ENCODE measurements around the gene EGFL7. TPM values are rescaled to one million over a fixed set of nuclear protein-coding genes. Genes with fewer than 3 reads are reported as not detected.
A peak's percentile ranks its signal among the peaks of the same experiment; 100 is the strongest.
"Not testable (repeated sequence)": the region's sequence is repeated elsewhere in the genome, so short reads cannot be mapped to it uniquely, and the experiment has no call there.

Gene EGFL7
- total RNA-seq, 1 donor from 2014 or later: 6.9 TPM

DNA sequence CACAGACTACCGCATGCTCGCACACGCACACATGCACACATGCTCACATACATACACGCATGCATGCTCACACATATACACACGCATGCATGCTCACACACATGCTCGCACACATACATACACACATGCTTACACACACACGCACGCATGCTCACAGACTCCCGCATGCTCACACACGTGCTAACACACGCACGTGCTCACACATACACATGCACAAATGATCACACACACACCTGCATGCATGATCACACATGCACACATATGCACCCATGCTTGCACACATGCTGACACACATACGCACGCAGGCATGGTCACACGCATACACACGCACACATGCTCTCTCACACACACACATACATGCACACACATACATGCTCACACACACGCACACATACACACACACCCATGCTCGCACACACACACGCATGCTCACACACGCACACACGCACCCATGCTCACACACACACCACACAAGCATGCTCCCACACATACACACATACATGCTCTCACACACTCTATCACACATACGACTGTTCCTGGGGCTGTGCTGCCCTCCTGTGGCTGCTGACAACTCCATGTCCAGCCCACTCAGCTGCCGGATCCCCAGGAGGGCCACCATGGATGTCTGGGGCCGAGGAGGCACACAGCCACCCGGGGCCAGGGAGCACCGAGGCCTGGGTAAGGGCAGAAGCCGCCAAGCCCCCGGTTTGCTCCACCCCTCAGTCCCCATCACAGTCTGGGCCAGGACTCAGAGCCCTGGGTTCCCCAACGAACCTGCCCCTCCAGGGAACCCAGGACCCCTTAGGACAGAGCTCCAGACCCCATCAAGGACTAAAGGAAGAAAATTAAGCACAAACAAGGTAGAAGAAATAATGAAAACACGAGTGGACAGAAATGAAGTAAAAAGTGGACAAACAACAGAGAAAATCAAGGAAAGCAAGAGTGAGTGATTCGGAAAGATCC lies 31.4 kb upstream of the EGFL7 start:
- DNase-seq (ENCODE audit: extremely low spot score, unreplicated experiment): no peak
- Mint-ChIP-seq H3K27me3 (ENCODE audit: unreplicated experiment) (no peaks in the 10 kb centered on the region), H3K4me3 (ENCODE audit: unreplicated experiment) (no peak overlapping the region), H3K36me3 (ENCODE audit: unreplicated experiment) (no peaks in the 10 kb centered on the region), H3K27ac (ENCODE audit: unreplicated experiment) (no peak overlapping the region), H3K4me1 (ENCODE audit: unreplicated experiment) (peaks cover 13% of the 10 kb centered on the region), H3K9me3 (ENCODE audit: unreplicated experiment) (no peaks in the 10 kb centered on the region)
- TF ChIP-seq, protein P1, sequence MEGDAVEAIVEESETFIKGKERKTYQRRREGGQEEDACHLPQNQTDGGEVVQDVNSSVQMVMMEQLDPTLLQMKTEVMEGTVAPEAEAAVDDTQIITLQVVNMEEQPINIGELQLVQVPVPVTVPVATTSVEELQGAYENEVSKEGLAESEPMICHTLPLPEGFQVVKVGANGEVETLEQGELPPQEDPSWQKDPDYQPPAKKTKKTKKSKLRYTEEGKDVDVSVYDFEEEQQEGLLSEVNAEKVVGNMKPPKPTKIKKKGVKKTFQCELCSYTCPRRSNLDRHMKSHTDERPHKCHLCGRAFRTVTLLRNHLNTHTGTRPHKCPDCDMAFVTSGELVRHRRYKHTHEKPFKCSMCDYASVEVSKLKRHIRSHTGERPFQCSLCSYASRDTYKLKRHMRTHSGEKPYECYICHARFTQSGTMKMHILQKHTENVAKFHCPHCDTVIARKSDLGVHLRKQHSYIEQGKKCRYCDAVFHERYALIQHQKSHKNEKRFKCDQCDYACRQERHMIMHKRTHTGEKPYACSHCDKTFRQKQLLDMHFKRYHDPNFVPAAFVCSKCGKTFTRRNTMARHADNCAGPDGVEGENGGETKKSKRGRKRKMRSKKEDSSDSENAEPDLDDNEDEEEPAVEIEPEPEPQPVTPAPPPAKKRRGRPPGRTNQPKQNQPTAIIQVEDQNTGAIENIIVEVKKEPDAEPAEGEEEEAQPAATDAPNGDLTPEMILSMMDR (IDR thresholded peaks at IDR 0.05): peak; percentile 91

DNA sequence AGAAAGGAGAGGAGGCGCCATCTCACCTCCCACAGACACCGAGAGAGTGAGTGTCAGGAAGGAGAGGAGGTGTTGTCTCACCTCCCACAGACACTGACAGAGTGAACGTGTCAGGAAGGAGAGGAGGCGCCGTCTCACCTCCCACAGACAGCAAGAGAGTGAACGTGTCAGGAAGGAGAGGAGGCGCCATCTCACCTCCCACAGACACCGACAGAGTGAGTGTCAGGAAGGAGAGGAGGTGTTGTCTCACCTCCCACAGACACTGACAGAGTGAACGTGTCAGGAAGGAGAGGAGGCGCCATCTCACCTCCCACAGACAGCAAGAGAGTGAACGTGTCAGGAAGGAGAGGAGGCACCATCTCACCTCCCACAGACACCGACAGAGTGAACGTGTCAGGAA lies 30.6 kb upstream of the EGFL7 start:
- H3K4me1 Mint-ChIP-seq (ENCODE audit: unreplicated experiment): peaks cover 13% of the 10 kb centered on the region
- H3K9me3 Mint-ChIP-seq (ENCODE audit: unreplicated experiment); H3K36me3 Mint-ChIP-seq (ENCODE audit: unreplicated experiment); H3K27ac Mint-ChIP-seq (ENCODE audit: unreplicated experiment); H3K4me3 Mint-ChIP-seq (ENCODE audit: unreplicated experiment); DNase-seq (ENCODE audit: extremely low spot score, unreplicated experiment); H3K27me3 Mint-ChIP-seq (ENCODE audit: unreplicated experiment): not testable (repeated sequence)

DNA sequence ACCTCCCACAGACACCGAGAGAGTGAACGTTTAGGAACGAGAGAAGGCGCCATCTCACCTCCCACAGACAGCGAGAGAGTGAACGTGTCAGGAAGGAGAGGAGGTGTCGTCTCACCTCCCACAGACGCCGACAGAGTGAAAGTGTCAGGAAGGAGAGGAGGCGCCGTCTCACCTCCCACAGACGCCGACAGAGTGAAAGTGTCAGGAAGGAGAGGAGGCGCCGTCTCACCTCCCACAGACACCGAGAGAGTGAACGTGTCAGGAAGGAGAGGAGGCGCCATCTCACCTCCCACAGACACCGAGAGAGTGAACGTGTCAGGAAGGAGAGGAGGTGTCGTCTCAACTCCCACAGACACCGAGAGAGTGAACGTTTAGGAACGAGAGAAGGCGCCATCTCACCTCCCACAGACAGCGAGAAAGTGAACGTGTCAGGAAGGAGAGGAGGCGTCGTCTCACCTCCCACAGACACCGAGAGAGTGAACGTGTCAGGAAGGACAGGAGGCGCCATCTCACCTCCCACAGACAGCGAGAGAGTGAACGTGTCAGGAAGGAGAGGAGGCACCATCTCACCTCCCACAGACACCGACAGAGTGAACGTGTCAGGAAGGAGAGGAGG lies 30.1 kb upstream of the EGFL7 start:
- not testable (repeated sequence) for H3K27ac Mint-ChIP-seq (ENCODE audit: unreplicated experiment); H3K4me3 Mint-ChIP-seq (ENCODE audit: unreplicated experiment); H3K36me3 Mint-ChIP-seq (ENCODE audit: unreplicated experiment); H3K9me3 Mint-ChIP-seq (ENCODE audit: unreplicated experiment); H3K27me3 Mint-ChIP-seq (ENCODE audit: unreplicated experiment); DNase-seq (ENCODE audit: extremely low spot score, unreplicated experiment)
- peaks cover 13% of the 10 kb centered on the region for H3K4me1 Mint-ChIP-seq (ENCODE audit: unreplicated experiment)

DNA sequence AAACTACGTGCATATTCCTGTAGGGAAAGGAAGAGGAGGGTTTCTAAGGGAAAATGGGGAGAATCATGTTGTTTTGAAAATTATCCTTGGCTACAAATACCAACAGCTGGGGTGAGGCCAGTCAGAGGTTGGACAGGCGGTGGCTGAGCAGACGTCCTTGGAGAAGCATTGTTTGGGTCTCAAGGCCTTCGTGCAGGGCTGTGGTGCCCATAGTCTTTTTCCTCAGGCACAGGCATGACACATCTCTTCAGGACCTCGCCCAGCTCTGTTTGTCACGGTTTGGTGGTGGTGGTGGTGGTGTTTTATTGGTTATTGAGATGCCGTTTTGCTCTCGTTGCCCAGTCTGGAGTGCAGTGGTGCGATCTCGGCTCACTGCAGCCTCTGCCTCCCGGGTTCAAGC lies 27.8 kb upstream of the EGFL7 start:
- H3K9me3 Mint-ChIP-seq (ENCODE audit: unreplicated experiment): no peaks in the 10 kb centered on the region
- no peak overlapping the region for H3K27ac Mint-ChIP-seq (ENCODE audit: unreplicated experiment)
- H3K27me3 Mint-ChIP-seq (ENCODE audit: unreplicated experiment): no peaks in the 10 kb centered on the region
- DNase-seq (ENCODE audit: extremely low spot score, unreplicated experiment): no peak
- no peak overlapping the region for H3K4me3 Mint-ChIP-seq (ENCODE audit: unreplicated experiment)
- no peaks in the 10 kb centered on the region for H3K36me3 Mint-ChIP-seq (ENCODE audit: unreplicated experiment)
- peaks cover 11% of the 10 kb centered on the region for H3K4me1 Mint-ChIP-seq (ENCODE audit: unreplicated experiment)
- TF ChIP-seq, protein P1 (IDR thresholded peaks at IDR 0.05): no peak

DNA sequence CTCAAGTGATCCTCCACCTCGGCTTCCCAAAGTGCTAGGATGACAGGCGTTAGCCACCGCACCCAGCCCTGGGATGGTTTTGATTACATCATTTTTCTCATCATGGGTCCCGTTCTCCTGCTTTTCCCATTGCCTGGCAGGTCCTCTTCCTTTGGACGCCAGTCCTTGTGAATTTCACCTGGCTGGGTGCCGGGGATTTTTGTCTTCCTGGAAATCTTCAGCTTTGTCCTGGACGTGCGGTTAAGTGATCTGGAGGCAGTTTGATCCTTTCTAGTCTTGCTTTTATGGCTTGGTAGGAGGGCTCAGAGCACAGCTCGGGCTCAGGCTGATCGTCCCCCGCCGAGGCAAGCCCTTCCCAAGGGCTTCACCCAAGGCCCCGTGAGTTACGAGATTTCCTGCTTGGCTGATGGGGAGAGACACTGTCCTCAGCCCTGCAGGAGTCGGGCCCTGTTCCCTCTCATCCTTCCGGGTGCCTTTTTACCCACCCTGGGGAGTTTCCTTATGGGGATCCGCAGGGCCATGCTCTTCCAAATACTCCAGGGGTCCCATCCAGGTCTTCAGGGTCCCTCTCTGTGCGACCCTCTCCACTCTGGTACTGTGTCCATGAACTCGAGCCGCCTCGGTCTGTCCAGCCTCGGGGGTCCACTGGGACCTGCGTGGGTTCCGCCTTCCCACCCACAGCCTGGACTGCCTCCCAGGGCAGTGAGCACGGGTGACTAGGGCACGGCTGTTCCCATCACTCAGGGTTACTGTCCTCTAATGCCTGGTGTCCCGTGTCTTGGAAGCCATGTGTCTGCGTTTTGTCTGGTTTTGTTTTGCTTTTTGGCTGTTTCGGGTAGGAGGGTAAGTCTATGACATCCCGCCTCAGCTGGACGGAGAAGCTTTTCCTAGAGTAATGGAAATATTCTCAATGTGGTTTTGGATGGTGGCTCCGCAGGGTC lies 22.3 kb upstream of the EGFL7 start:
- peaks cover 5% of the 10 kb centered on the region for H3K4me1 Mint-ChIP-seq (ENCODE audit: unreplicated experiment)
- DNase-seq (ENCODE audit: extremely low spot score, unreplicated experiment): no peak
- peaks cover 3% of the 10 kb centered on the region for H3K27me3 Mint-ChIP-seq (ENCODE audit: unreplicated experiment)
- H3K27ac Mint-ChIP-seq (ENCODE audit: unreplicated experiment): no peak overlapping the region
- H3K9me3 Mint-ChIP-seq (ENCODE audit: unreplicated experiment): no peaks in the 10 kb centered on the region
- H3K4me3 Mint-ChIP-seq (ENCODE audit: unreplicated experiment): no peak overlapping the region
- H3K36me3 Mint-ChIP-seq (ENCODE audit: unreplicated experiment): no peaks in the 10 kb centered on the region
- TF ChIP-seq, protein P1 (IDR thresholded peaks at IDR 0.05): no peak

All from osteocyte (in vitro differentiated cells).